HL-60 (cell line): ENCODE measurements around the gene MPRIP.

Experiments
- CTCF ChIP-seq: IDR thresholded peaks from one replicate; pipeline ENCODE4 v1.5.1; 2011; ENCODE audit warnings: low read length, control low read depth, inconsistent platforms; ENCODE audit not compliant: insufficient read depth
- REST ChIP-seq: IDR thresholded peaks from 2 replicates; pipeline ENCODE4 v1.6.1; 2012; ENCODE audit warnings: low read depth; ENCODE audit not compliant: insufficient replicate concordance

GRCh38 chr17:17108451-17109049 is 66.3 kb downstream of the MPRIP start:
- no peak for TF ChIP-seq CTCF
- TF ChIP-seq REST: no peak
